GM12864 (cell line): Measurements from ENCODE around the gene MYBPH.

Source experiments
- DNase-seq: peaks from one replicate; pipeline ENCODE4 v3.0.0-alpha.2; 2011; ENCODE audit warnings: low read depth
- H3K4me3 ChIP-seq: 2 replicates; pipeline ENCODE4 v1.5.1; 2011; ENCODE audit warnings: mild to moderate bottlenecking, low read depth, low read length, control low read depth
- TF ChIP-seq, protein P1 (sequence below): IDR thresholded peaks from 2 replicates; pipeline ENCODE4 v1.5.1; 2011; ENCODE audit warnings: low read depth, mild to moderate bottlenecking, moderate library complexity, low read length, control low read depth, inconsistent platforms; ENCODE audit errors: missing control alignments

MYBPH gene

DNA sequence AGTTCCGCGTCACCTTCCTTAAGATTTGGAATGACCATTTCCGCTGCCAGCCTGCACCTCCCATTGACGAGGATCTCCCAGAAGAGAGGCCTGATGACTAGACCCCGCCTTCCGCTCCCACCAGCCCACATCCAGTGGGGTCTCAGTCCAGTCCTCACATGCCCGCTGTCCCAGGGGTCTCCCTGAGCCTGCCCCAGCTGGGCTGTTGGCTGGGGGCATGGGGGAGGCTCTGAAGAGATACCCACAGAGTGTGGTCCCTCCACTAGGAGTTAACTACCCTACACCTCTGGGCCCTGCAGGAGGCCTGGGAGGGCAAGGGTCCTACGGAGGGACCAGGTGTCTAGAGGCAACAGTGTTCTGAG lies 9.8 kb downstream of the MYBPH start:
- H3K4me3 ChIP-seq: no peak overlapping the region
- TF ChIP-seq, protein P1, sequence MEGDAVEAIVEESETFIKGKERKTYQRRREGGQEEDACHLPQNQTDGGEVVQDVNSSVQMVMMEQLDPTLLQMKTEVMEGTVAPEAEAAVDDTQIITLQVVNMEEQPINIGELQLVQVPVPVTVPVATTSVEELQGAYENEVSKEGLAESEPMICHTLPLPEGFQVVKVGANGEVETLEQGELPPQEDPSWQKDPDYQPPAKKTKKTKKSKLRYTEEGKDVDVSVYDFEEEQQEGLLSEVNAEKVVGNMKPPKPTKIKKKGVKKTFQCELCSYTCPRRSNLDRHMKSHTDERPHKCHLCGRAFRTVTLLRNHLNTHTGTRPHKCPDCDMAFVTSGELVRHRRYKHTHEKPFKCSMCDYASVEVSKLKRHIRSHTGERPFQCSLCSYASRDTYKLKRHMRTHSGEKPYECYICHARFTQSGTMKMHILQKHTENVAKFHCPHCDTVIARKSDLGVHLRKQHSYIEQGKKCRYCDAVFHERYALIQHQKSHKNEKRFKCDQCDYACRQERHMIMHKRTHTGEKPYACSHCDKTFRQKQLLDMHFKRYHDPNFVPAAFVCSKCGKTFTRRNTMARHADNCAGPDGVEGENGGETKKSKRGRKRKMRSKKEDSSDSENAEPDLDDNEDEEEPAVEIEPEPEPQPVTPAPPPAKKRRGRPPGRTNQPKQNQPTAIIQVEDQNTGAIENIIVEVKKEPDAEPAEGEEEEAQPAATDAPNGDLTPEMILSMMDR: no peak
- DNase-seq: no peak

DNA sequence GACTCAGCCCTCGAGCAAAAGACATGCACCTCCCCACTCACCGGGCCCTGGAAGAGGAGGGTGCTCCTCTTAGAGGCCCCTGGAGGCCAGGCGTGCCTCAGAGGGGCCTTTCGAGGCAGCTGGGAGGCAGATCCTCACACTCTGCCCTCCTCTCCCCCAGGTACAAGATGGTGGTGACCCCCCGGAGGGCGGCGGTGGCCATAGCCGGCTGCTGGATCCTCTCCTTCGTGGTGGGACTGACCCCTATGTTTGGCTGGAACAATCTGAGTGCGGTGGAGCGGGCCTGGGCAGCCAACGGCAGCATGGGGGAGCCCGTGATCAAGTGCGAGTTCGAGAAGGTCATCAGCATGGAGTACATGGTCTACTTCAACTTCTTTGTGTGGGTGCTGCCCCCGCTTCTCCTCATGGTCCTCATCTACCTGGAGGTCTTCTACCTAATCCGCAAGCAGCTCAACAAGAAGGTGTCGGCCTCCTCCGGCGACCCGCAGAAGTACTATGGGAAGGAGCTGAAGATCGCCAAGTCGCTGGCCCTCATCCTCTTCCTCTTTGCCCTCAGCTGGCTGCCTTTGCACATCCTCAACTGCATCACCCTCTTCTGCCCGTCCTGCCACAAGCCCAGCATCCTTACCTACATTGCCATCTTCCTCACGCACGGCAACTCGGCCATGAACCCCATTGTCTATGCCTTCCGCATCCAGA lies 10.4 kb downstream of the MYBPH start:
- DNase-seq: no peak
- TF ChIP-seq, protein P1: no peak
- no peak overlapping the region for H3K4me3 ChIP-seq

DNA sequence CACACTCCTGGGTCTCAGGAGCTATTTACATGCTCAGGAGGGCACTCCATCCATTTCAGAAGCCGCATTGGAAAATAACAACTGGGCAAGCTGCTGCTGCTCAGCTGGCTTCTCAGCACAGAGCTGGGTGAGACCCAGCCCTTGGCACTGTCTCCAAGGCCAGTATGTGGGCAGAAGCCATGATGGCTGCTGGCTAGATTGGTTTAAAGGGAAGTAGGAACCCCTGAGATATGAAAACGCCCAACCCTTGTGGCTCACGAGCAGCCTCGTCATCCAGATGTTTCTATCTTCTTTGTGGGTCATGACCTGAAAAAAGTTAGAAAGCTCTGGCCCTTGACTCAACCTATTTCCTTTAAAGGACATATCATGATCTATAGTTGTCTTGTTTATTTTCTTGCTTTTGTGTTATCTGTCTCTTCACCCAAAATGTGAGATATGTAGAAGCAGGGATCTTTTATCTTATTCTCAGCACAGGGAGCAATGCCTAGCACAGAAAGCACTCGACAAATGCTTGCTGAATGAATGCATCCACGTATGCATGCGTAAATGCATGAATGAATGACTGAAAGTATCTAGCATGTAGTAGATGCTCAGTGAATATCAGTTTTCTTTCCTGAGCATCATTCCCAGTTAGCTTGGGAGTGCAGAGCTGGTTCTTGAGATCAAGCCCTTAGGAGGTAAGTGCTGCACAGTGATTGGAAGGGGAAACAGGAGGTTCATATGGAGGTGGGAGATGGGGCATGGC lies 11.6 kb downstream of the MYBPH start:
- no peak overlapping the region for H3K4me3 ChIP-seq
- TF ChIP-seq, protein P1: no peak

DNA sequence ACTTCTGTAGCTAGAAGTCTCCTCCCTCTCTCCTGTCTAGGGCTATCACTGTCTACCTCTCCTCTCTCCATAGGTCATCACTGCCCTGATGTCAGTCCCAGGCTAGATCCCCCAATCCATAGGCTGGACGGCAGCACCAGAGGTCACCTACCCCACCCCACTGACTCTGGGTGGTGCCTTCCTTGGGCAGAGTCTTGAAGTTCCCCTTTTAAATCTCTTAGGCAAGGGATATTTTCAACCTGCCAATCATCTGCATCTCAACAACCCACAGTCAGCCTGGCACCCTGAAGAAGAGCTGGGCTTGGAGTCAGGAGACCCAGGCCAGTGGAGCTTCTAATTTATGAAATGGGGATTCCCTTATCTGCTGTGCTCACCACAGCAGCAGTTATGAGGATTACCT lies 13.2 kb downstream of the MYBPH start:
- DNase-seq: no peak
- H3K4me3 ChIP-seq: no peak overlapping the region
- TF ChIP-seq, protein P1: no peak

More for the DNA sequence above, 11.6 kb downstream of the MYBPH start:
- DNase-seq: no peak

DNA sequence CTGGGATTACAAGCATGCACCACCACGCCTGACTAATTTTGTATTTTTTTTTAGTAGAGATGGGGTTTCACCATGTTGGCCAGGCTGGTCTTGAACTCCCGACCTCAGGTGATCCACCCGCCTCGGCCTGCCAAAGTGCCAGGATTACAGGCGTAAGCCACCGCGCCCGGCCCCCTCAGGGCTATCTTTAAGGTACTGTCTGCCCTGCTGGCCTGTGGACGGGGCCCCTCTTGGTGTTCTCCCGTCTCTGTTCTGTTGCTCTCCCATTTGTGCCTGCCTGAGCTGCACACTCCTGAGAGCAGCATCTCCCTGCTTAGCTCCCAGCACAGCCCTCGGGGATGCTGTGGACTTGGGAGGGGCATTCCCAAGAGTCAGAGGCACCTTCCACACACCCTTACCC lies 13.9 kb downstream of the MYBPH start:
- TF ChIP-seq, protein P1: no peak
- no peak for DNase-seq
- no peak overlapping the region for H3K4me3 ChIP-seq

DNA sequence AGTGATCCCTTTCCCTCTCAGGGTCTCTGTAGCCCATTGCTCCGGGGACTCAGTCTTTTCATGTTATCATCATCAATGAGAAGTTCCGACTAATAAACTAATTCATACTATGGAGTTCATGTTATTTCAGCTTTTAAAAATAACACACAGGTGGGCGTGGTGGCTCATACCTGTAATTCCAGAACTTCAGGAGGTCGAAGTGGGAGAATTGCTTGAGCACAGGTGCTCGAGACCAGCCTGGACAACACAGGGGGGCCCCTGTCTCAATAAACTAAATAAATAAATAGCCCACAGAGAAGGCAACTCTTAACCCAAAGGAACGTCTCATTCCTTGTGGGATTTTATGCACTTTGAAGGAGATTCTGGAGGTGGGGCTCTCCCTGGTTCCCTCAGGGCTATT lies 14.5 kb downstream of the MYBPH start:
- TF ChIP-seq, protein P1: no peak
- no peak for DNase-seq
- H3K4me3 ChIP-seq: no peak overlapping the region
